KMS-11 (cell line): ENCODE results near the gene SMC1B.

ENCODE experiments used
- H2AFZ ChIP-seq: fragments of 200-600 bp; sonication (generic); 2 replicates; pipeline ENCODE4 v1.6.1; 2016; ENCODE audit warnings: antibody characterized with exemption, mixed run types, low read depth
- H3K27ac ChIP-seq: fragments of 200-600 bp; sonication (generic); 2 replicates; pipeline ENCODE4 v1.6.1; 2016; ENCODE audit warnings: mild to moderate bottlenecking, mixed run types
- H3K27me3 ChIP-seq: fragments of 200-600 bp; sonication (generic); 2 replicates; pipeline ENCODE4 v1.6.1; 2017; ENCODE audit warnings: mild to moderate bottlenecking, low read depth, mixed run types, moderate library complexity; ENCODE audit not compliant: insufficient read depth
- H3K36me3 ChIP-seq: fragments of 200-600 bp; sonication (generic); 2 replicates; pipeline ENCODE4 v1.6.1; 2017; ENCODE audit warnings: mild to moderate bottlenecking, mixed run types; ENCODE audit not compliant: insufficient read depth
- H3K4me1 ChIP-seq: fragments of 200-600 bp; sonication (generic); 2 replicates; pipeline ENCODE4 v1.6.1; 2016; ENCODE audit warnings: mild to moderate bottlenecking, low read depth, mixed run types; ENCODE audit not compliant: poor library complexity, severe bottlenecking
- H3K4me2 ChIP-seq: fragments of 200-600 bp; sonication (generic); 2 replicates; pipeline ENCODE4 v1.7.0; 2016; ENCODE audit warnings: mild to moderate bottlenecking, mixed run types
- H3K4me3 ChIP-seq: fragments of 200-600 bp; sonication (generic); IDR thresholded peaks from 2 replicates; pipeline ENCODE4 v1.6.1; 2017; ENCODE audit warnings: low read depth, low read length, mixed read lengths; ENCODE audit not compliant: insufficient read depth
- H3K79me2 ChIP-seq: fragments of 200-600 bp; sonication (generic); 2 replicates; pipeline ENCODE4 v1.6.1; 2016; ENCODE audit warnings: low read depth, mixed run types; ENCODE audit not compliant: insufficient read depth
- H3K9ac ChIP-seq: fragments of 200-600 bp; sonication (generic); 2 replicates; pipeline ENCODE4 v1.6.1; 2016; ENCODE audit warnings: mild to moderate bottlenecking, mixed run types
- H4K20me1 ChIP-seq: fragments of 200-600 bp; sonication (generic); 2 replicates; pipeline ENCODE4 v1.6.1; 2016; ENCODE audit warnings: mild to moderate bottlenecking, mixed run types; ENCODE audit not compliant: insufficient read depth
- CTCF ChIP-seq: fragments of 200-600 bp; sonication (generic); conservative IDR thresholded peaks from 2 replicates; pipeline ENCODE4 v1.6.1; 2017; ENCODE audit warnings: low read depth, mild to moderate bottlenecking, antibody characterized with exemption, low read length, moderate library complexity, mixed read lengths

The SMC1B gene

GRCh38 chr22:45351956-45352355 is 61.4 kb downstream of the SMC1B start:
- no peak overlapping the region for H3K27ac ChIP-seq
- no peak overlapping the region for H2AFZ ChIP-seq
- H4K20me1 ChIP-seq = no peaks in the 10 kb centered on the region
- no peaks in the 10 kb centered on the region for H3K36me3 ChIP-seq
- no peak overlapping the region for H3K4me3 ChIP-seq
- H3K79me2 ChIP-seq = no peaks in the 10 kb centered on the region
- no peak overlapping the region for H3K9ac ChIP-seq
- no peak overlapping the region for H3K4me2 ChIP-seq
- H3K27me3 ChIP-seq = no peaks in the 10 kb centered on the region
- H3K4me1 ChIP-seq = peaks cover 3% of the 10 kb centered on the region
- TF ChIP-seq CTCF = no peak

GRCh38 chr22:45349916-45350315 is 63.5 kb downstream of the SMC1B start:
- Histone ChIP-seq H3K27me3 (no peaks in the 10 kb centered on the region), H4K20me1 (no peaks in the 10 kb centered on the region), H3K79me2 (no peaks in the 10 kb centered on the region), H3K9ac (no peak overlapping the region), H3K27ac (no peak overlapping the region), H3K4me2 (no peak overlapping the region), H2AFZ (no peak overlapping the region), H3K4me3 (no peak overlapping the region), H3K36me3 (no peaks in the 10 kb centered on the region), H3K4me1 (no peaks in the 10 kb centered on the region)
- TF ChIP-seq CTCF = no peak

GRCh38 chr22:45344334-45344733 is 69.1 kb downstream of the SMC1B start:
- TF ChIP-seq CTCF = no peak
- H3K4me3 ChIP-seq = no peak overlapping the region
- H3K36me3 ChIP-seq = no peaks in the 10 kb centered on the region

GRCh38 chr22:45343143-45343542 is 70.3 kb downstream of the SMC1B start:
- Histone ChIP-seq H3K79me2 (no peaks in the 10 kb centered on the region), H3K27me3 (no peaks in the 10 kb centered on the region), H3K27ac (no peak overlapping the region), H2AFZ (no peak overlapping the region), H3K9ac (no peak overlapping the region), H3K36me3 (no peaks in the 10 kb centered on the region), H4K20me1 (no peaks in the 10 kb centered on the region), H3K4me2 (no peak overlapping the region), H3K4me3 (no peak overlapping the region), H3K4me1 (no peaks in the 10 kb centered on the region)
- TF ChIP-seq CTCF = no peak

More at GRCh38 chr22:45344334-45344733, 69.1 kb downstream of the SMC1B start:
- Histone ChIP-seq H3K27me3 (no peaks in the 10 kb centered on the region), H3K4me2 (no peak overlapping the region), H2AFZ (no peak overlapping the region), H3K9ac (no peak overlapping the region), H3K4me1 (no peaks in the 10 kb centered on the region), H4K20me1 (no peaks in the 10 kb centered on the region), H3K27ac (no peak overlapping the region), H3K79me2 (no peaks in the 10 kb centered on the region)
